Retinal pigment epithelial cell (primary cell): Measurements from ENCODE around the gene RPL15.
"Not testable (repeated sequence)": the region's sequence is repeated elsewhere in the genome, so short reads cannot be mapped to it uniquely, and the experiment has no call there.

Source experiments
- DNase-seq: peaks from one replicate; pipeline ENCODE4 v3.0.0-alpha.2; 2010; ENCODE audit warnings: low read depth
- H3K4me3 ChIP-seq: 2 replicates; pipeline ENCODE4 v1.5.1; 2011; ENCODE audit warnings: mild to moderate bottlenecking, low read length, control low read depth, moderate library complexity
- CTCF ChIP-seq: conservative IDR thresholded peaks from 2 replicates; pipeline ENCODE4 v1.5.1; 2011; ENCODE audit warnings: low read depth, low read length, control low read depth, inconsistent platforms

RPL15 gene

GRCh38 chr3:23894254-23895061, 22.5 kb upstream of the RPL15 start:
- no peak for DNase-seq
- TF ChIP-seq CTCF: no peak
- no peak overlapping the region for H3K4me3 ChIP-seq

- no peak for DNase-seq
- no peak overlapping the region for H3K4me3 ChIP-seq
- no peak for TF ChIP-seq CTCF
Measured at GRCh38 chr3:23895181-23895580, 21.8 kb upstream of the RPL15 start.

GRCh38 chr3:23900744-23901143, 16.2 kb upstream of the RPL15 start:
- no peak overlapping the region for H3K4me3 ChIP-seq
- TF ChIP-seq CTCF: no peak
- DNase-seq: no peak

- no peak overlapping the region for H3K4me3 ChIP-seq
- TF ChIP-seq CTCF: no peak
- no peak for DNase-seq
Measured at GRCh38 chr3:23904545-23904944, 12.4 kb upstream of the RPL15 start.

- no peak for DNase-seq
- H3K4me3 ChIP-seq: no peak overlapping the region
- no peak for TF ChIP-seq CTCF
Measured at GRCh38 chr3:23909341-23909740, 7.6 kb upstream of the RPL15 start.

- no peak overlapping the region for H3K4me3 ChIP-seq
- TF ChIP-seq CTCF: no peak
- DNase-seq: no peak
Measured at GRCh38 chr3:23911397-23911796, 5.5 kb upstream of the RPL15 start.

- H3K4me3 ChIP-seq, DNase-seq: not testable (repeated sequence)
Measured at GRCh38 chr3:23912335-23912734, 4.6 kb upstream of the RPL15 start.
